ENCODE measurements around the gene MAP3K6. TPM values are rescaled to one million over a fixed set of nuclear protein-coding genes. Genes with fewer than 3 reads are reported as not detected.

Gene MAP3K6
- total RNA-seq, 1 experiment from 2014 or later: 7.7 TPM

DNA sequence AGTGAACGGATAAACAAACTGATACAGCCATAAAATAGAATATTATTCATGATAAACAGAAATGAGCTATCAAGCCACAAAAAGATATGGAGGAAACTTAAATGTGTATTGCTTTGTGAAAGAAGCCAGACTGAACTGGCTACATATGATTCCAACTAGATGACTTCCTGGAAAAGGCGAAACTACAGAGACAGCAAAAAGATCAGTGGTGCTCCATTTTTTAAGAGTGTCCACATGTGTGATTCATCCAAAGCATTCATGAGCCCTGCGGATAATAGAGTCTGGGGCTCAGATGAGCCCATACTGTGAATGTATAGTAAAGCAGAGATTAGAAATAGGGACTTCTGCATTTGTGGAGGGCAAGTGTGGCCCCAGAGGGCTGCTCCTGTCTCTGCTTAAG lies 52.6 kb downstream of the MAP3K6 start:
- Histone ChIP-seq H2BK5ac (ENCODE audit: insufficient read length, low read length) (no peak overlapping the region), H3K27me3 (ENCODE audit: insufficient read depth, low read length) (no peaks in the 10 kb centered on the region; the same call in 1 of the 2 replicates), H4K5ac (ENCODE audit: insufficient read length, low read depth, low read length) (no peak overlapping the region), H3K56ac (ENCODE audit: insufficient read length, low read depth, low read length) (no peak overlapping the region), H3K79me1 (ENCODE audit: insufficient read depth, low read depth, low read length, poor library complexity, severe bottlenecking) (no peaks in the 10 kb centered on the region), H3K14ac (ENCODE audit: insufficient read depth, low read length) (no peak overlapping the region), H3K9ac (ENCODE audit: extremely low read depth, insufficient read length, low read length) (no peak overlapping the region), H3K79me2 (ENCODE audit: insufficient read depth, low read length) (no peaks in the 10 kb centered on the region), H4K8ac (replicated peaks; ENCODE audit: insufficient read length, low read depth, low read length) (no peak overlapping the region), H2AFZ (ENCODE audit: low read length) (no peak overlapping the region), H2BK12ac (ENCODE audit: insufficient read length, low read depth, low read length) (no peak overlapping the region), H3K4me1 (ENCODE audit: insufficient read depth, low read length) (no peaks in the 10 kb centered on the region), H3K18ac (ENCODE audit: insufficient read length, low read depth, low read length) (no peak overlapping the region), H3K4me2 (ENCODE audit: insufficient read depth, insufficient read length, low read length) (no peak overlapping the region), H3K4ac (ENCODE audit: low read depth, low read length) (no peak overlapping the region), H3K9me3 (ENCODE audit: control insufficient read depth, low read depth, low read length) (no peaks in the 10 kb centered on the region), H3K23me2 (ENCODE audit: insufficient read length, low read depth, low read length, poor library complexity, severe bottlenecking) (no peaks in the 10 kb centered on the region), H4K91ac (ENCODE audit: insufficient read length, low read depth, low read length) (no peak overlapping the region), H2BK15ac (ENCODE audit: low read depth, low read length) (no peak overlapping the region), H4K20me1 (ENCODE audit: control insufficient read depth, insufficient read depth, insufficient read length) (no peaks in the 10 kb centered on the region), H3T11ph (ENCODE audit: low read length) (no peak overlapping the region), H2BK20ac (ENCODE audit: low read depth, low read length, poor library complexity, severe bottlenecking) (no peak overlapping the region), H2BK120ac (ENCODE audit: low read depth, low read length, poor library complexity, severe bottlenecking) (no peak overlapping the region), H2AK5ac (ENCODE audit: insufficient read length, low read length) (no peak overlapping the region), H3K27ac (ENCODE audit: insufficient read length, low read depth, low read length) (no peak overlapping the region), H3K23ac (ENCODE audit: insufficient read length, low read depth, low read length) (no peak overlapping the region)
- Mint-ChIP-seq H3K4me3 (no peak overlapping the region), H3K36me3 (ENCODE audit: insufficient read depth in 1 of 3, low read depth in 3 of 3) (no peaks in the 10 kb centered on the region), H3K4me1 (peaks cover 4 to 6% of the 10 kb centered on the region in 2 experiments; a peak in 1 of 4 replicates), H3K27ac (no peak overlapping the region; a peak in 1 of 7 replicates), H3K9me3 (no peaks in the 10 kb centered on the region), H3K27me3 (ENCODE audit: low read depth) (peaks cover 13% of the 10 kb centered on the region)
- WGBS (ENCODE audit: extremely low coverage, insufficient read length, low lambda C conversion rate): no CpG with 5 or more reads among the region's 3 CpGs
- TF ChIP-seq, protein P1, sequence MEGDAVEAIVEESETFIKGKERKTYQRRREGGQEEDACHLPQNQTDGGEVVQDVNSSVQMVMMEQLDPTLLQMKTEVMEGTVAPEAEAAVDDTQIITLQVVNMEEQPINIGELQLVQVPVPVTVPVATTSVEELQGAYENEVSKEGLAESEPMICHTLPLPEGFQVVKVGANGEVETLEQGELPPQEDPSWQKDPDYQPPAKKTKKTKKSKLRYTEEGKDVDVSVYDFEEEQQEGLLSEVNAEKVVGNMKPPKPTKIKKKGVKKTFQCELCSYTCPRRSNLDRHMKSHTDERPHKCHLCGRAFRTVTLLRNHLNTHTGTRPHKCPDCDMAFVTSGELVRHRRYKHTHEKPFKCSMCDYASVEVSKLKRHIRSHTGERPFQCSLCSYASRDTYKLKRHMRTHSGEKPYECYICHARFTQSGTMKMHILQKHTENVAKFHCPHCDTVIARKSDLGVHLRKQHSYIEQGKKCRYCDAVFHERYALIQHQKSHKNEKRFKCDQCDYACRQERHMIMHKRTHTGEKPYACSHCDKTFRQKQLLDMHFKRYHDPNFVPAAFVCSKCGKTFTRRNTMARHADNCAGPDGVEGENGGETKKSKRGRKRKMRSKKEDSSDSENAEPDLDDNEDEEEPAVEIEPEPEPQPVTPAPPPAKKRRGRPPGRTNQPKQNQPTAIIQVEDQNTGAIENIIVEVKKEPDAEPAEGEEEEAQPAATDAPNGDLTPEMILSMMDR (conservative IDR thresholded peaks at IDR 0.05): no peak
- DNase-seq: no peak

Data from H9 (cell line).